ENCODE data around the gene CD74. TPM values are rescaled to one million over a fixed set of nuclear protein-coding genes. Genes with fewer than 3 reads are reported as not detected.

CD74 gene
- total RNA-seq, 1 experiment from 2014 or later = 19.5 TPM

GRCh38 chr5:150446088-150446487 lies 33.4 kb upstream of the CD74 start:
- H2BK5ac ChIP-seq (ENCODE audit: insufficient read length, low read length) = no peak overlapping the region
- no peak overlapping the region for H4K91ac ChIP-seq (ENCODE audit: insufficient read length, low read depth, low read length)
- no peak overlapping the region for H3K56ac ChIP-seq (ENCODE audit: insufficient read length, low read depth, low read length)
- peaks cover 63 to 64% (median 64%) of the 10 kb centered on the region in 3 experiments for H3K36me3 Mint-ChIP-seq (ENCODE audit: insufficient read depth in 1 of 3, low read depth in 3 of 3)
- H2BK15ac ChIP-seq (ENCODE audit: low read depth, low read length) = no peak overlapping the region
- no peak overlapping the region for H3K23ac ChIP-seq (ENCODE audit: insufficient read length, low read depth, low read length)
- H3K27me3 ChIP-seq (ENCODE audit: insufficient read depth, low read length) = no peaks in the 10 kb centered on the region
- H3K27ac Mint-ChIP-seq = peak overlapping the region in 2 of 3 experiments; percentile 81 to 100; a peak in 5 of 7 replicates
- H3K4me1 ChIP-seq (ENCODE audit: insufficient read depth, low read length) = no peaks in the 10 kb centered on the region
- H3K4ac ChIP-seq (ENCODE audit: low read depth, low read length) = no peak overlapping the region
- peaks cover 3% of the 10 kb centered on the region for H3K79me1 ChIP-seq (ENCODE audit: insufficient read depth, low read depth, low read length, poor library complexity, severe bottlenecking)
- H3K9ac ChIP-seq (ENCODE audit: extremely low read depth, insufficient read length, low read length) = no peak overlapping the region
- H2AK5ac ChIP-seq (ENCODE audit: insufficient read length, low read length) = no peak overlapping the region
- no peaks in the 10 kb centered on the region for H3K27me3 Mint-ChIP-seq (ENCODE audit: low read depth)
- H3K18ac ChIP-seq (ENCODE audit: insufficient read length, low read depth, low read length) = no peak overlapping the region
- H4K8ac ChIP-seq (replicated peaks; ENCODE audit: insufficient read length, low read depth, low read length) = no peak overlapping the region
- no peaks in the 10 kb centered on the region for H4K20me1 ChIP-seq (ENCODE audit: control insufficient read depth, insufficient read depth, insufficient read length)
- no peak overlapping the region for H3T11ph ChIP-seq (ENCODE audit: low read length)
- no peak overlapping the region for H3K14ac ChIP-seq (ENCODE audit: insufficient read depth, low read length)
- peaks cover 27 to 47% of the 10 kb centered on the region in 2 experiments for H3K4me1 Mint-ChIP-seq
- peaks cover 8% of the 10 kb centered on the region for H3K23me2 ChIP-seq (ENCODE audit: insufficient read length, low read depth, low read length, poor library complexity, severe bottlenecking)
- H3K9me3 ChIP-seq (ENCODE audit: control insufficient read depth, low read depth, low read length) = no peaks in the 10 kb centered on the region
- no peak overlapping the region for H3K27ac ChIP-seq (ENCODE audit: insufficient read length, low read depth, low read length)
- no peak overlapping the region for H2BK20ac ChIP-seq (ENCODE audit: low read depth, low read length, poor library complexity, severe bottlenecking)
- no peak overlapping the region for H2BK12ac ChIP-seq (ENCODE audit: insufficient read length, low read depth, low read length)
- no peak for TF ChIP-seq CTCF (conservative IDR thresholded peaks at IDR 0.05)
- H2BK120ac ChIP-seq (ENCODE audit: low read depth, low read length, poor library complexity, severe bottlenecking) = no peak overlapping the region
- no peak for DNase-seq
- no peak overlapping the region for H2AFZ ChIP-seq (ENCODE audit: low read length)
- H3K4me2 ChIP-seq (ENCODE audit: insufficient read depth, insufficient read length, low read length) = no peak overlapping the region
- H3K79me2 ChIP-seq (ENCODE audit: insufficient read depth, low read length) = peaks cover 16% of the 10 kb centered on the region; the same call in 1 of the 2 replicates
- peaks cover 0 to 3% of the 10 kb centered on the region in 2 experiments; a peak in 4 of 5 replicates for H3K9me3 Mint-ChIP-seq
- H3K4me3 Mint-ChIP-seq = peak overlapping the region; percentile 18 to 19; a peak in 3 of 5 replicates
- H4K5ac ChIP-seq (ENCODE audit: insufficient read length, low read depth, low read length) = no peak overlapping the region
- no CpG with 5 or more reads among the region's 2 CpGs for WGBS (ENCODE audit: extremely low coverage, insufficient read length, low lambda C conversion rate)
